K562 (cell line): Measurements from ENCODE around the gene LGR6. TPM values are rescaled to one million over a fixed set of nuclear protein-coding genes. Genes with fewer than 3 reads are reported as not detected.

ENCODE experiments used
- CHAMP1 ChIP-seq: fragments of 450-650 bp; IDR thresholded peaks from 2 replicates; pipeline ENCODE4 v1.6.1; 2016; ENCODE audit warnings: mild to moderate bottlenecking
- CREB1 ChIP-seq, 2 experiments: sonication (generic) in 1 of 2; formaldehyde crosslinking in 1 of 2; IDR thresholded peaks; 2 replicates each; pipeline versions ENCODE4 v1.6.1 to v1.8.0; 2012 to 2022; ENCODE audit warnings: inconsistent platforms in 1 of 2, mild to moderate bottlenecking in 1 of 2, missing genetic modification reagents in 1 of 2, moderate library complexity in 1 of 2
- DPF2 ChIP-seq: fragments of 450-650 bp; IDR thresholded peaks from 2 replicates; pipeline ENCODE4 v1.6.1; 2016
- EGR1 ChIP-seq: fragments of 450-650 bp; conservative IDR thresholded peaks from 2 replicates; pipeline ENCODE4 v1.6.1; 2017; ENCODE audit warnings: mild to moderate bottlenecking
- ELF4 ChIP-seq: fragments of 450-650 bp; formaldehyde crosslinking; IDR thresholded peaks from 2 replicates; pipeline ENCODE4 v1.4.0; 2022; ENCODE audit warnings: missing genetic modification characterization
- ETS1 ChIP-seq: conservative IDR thresholded peaks from 2 replicates; pipeline ENCODE4 v1.6.1; 2011; ENCODE audit warnings: low read depth, mild to moderate bottlenecking, low read length; ENCODE audit not compliant: control insufficient read depth
- ETV1 ChIP-seq: fragments of 450-650 bp; conservative IDR thresholded peaks from 2 replicates; pipeline ENCODE4 v1.6.1; 2016; ENCODE audit warnings: missing genetic modification characterization, control low read depth, low read depth, missing compliant biosample characterization
- GABPB1 ChIP-seq: sonication (generic); formaldehyde crosslinking; IDR thresholded peaks from 2 replicates; pipeline ENCODE4 v1.8.0; 2022; ENCODE audit warnings: mild to moderate bottlenecking, missing genetic modification reagents
- GATA2 ChIP-seq: sonication (generic); formaldehyde crosslinking; IDR thresholded peaks from 2 replicates; pipeline ENCODE4 v1.4.0; 2020; ENCODE audit warnings: mild to moderate bottlenecking, missing genetic modification reagents
- HDAC3 ChIP-seq: fragments of 450-650 bp; IDR thresholded peaks from 2 replicates; pipeline ENCODE4 v1.6.1; 2018; ENCODE audit warnings: borderline replicate concordance, mild to moderate bottlenecking, moderate library complexity; ENCODE audit not compliant: partially characterized antibody
- KAT7 ChIP-seq: sonication (generic); formaldehyde crosslinking; IDR thresholded peaks from 2 replicates; pipeline ENCODE4 v1.8.0; 2022; ENCODE audit warnings: missing genetic modification reagents, mild to moderate bottlenecking, borderline replicate concordance
- KDM4B ChIP-seq, 2 experiments: fragments of 450-650 bp in 1 of 2; sonication (generic) in 1 of 2; IDR thresholded peaks; 2 replicates each; pipeline ENCODE4 v1.6.1; 2016 to 2017; ENCODE audit warnings: borderline replicate concordance in 2 of 2, antibody characterized with exemption in 1 of 2, low read depth in 1 of 2, mild to moderate bottlenecking in 1 of 2
- MBD2 ChIP-seq: sonication (generic); IDR thresholded peaks from 2 replicates; pipeline ENCODE4 v1.6.1; 2016; ENCODE audit warnings: low read depth, borderline replicate concordance
- NCOR1 ChIP-seq: fragments of 450-650 bp; IDR thresholded peaks from 2 replicates; pipeline ENCODE4 v1.6.1; 2016; ENCODE audit warnings: mild to moderate bottlenecking, moderate library complexity
- RAD51 ChIP-seq: fragments of 450-650 bp; IDR thresholded peaks from 2 replicates; pipeline ENCODE4 v1.7.1; 2016; ENCODE audit warnings: low read depth, mild to moderate bottlenecking, borderline replicate concordance
- SMARCA4 ChIP-seq: fragments of 450-650 bp; IDR thresholded peaks from 2 replicates; pipeline ENCODE4 v1.6.1; 2016
- STAT5B ChIP-seq: fragments of 250-450 bp; sonication (Bioruptor Pico); IDR thresholded peaks from 2 replicates; pipeline ENCODE4 v1.8.0; 2021; ENCODE audit warnings: mild to moderate bottlenecking, inconsistent platforms
- ZFX ChIP-seq: sonication (generic); formaldehyde crosslinking; IDR thresholded peaks from 2 replicates; pipeline ENCODE4 v1.8.0; 2022; ENCODE audit warnings: mild to moderate bottlenecking, missing genetic modification reagents, moderate library complexity
- ZKSCAN1 ChIP-seq: fragments of 150-350 bp; IDR thresholded peaks from 2 replicates; pipeline ENCODE4 v1.6.1; 2016; ENCODE audit warnings: low read depth, low read length
- ZNF277 ChIP-seq: fragments of 250-450 bp; sonication (Bioruptor Pico); IDR thresholded peaks from 2 replicates; pipeline ENCODE4 v1.8.0; 2022; ENCODE audit warnings: inconsistent platforms, mild to moderate bottlenecking, moderate library complexity, borderline replicate concordance
- ZNF449 ChIP-seq: fragments of 250-450 bp; sonication (Bioruptor Pico); IDR thresholded peaks from 2 replicates; pipeline ENCODE4 v1.8.0; 2022; ENCODE audit warnings: moderate library complexity, mild to moderate bottlenecking, inconsistent platforms
- ZNF766 ChIP-seq: fragments of 200-800 bp; sonication (Bioruptor generic); conservative IDR thresholded peaks from 2 replicates; pipeline ENCODE4 v1.6.1; 2016; ENCODE audit warnings: missing genetic modification characterization, missing compliant biosample characterization
- polyA plus RNA-seq, 8 experiments: library from polyadenylated mRNA; depleted of rRNA in 4 of 8; stranded (reverse) in 5 of 8; unstranded in 3 of 8; fragments of >200 nt; fragmentation: Nextera tagmentation in 2 of 8; fragmentation: Illumina TruSeq in 1 of 8; extraction: Ambion mirVana in 2 of 8; extraction: Trizol in 1 of 8; gene quantifications; 2 replicates each; pipeline versions ENCODE4 v1.2.1 to v1.2.3, GENCODE V29; 2011 to 2014; ENCODE audit warnings: inconsistent platforms in 1 of 8, missing spikeins in 1 of 8
- total RNA-seq, 7 experiments: library from RNA; depleted of rRNA in 6 of 7; stranded (reverse); fragments of >200 nt in 6 of 7; fragmentation: Illumina TruSeq in 2 of 7; extraction: Trizol in 2 of 7; gene quantifications; 2 replicates each; pipeline versions ENCODE4 v1.2.1 to v1.2.3, GENCODE V29; 2011 to 2021; ENCODE audit warnings: low replicate concordance in 1 of 7

The LGR6 gene
- total and polyA plus RNA-seq, 9 of the 15 experiments (the other 6 are each of a cell fraction or from before 2014, with no cell fraction given) = 0.01 to 0.54 (median 0.17) TPM; not detected in 1

- TF ChIP-seq DPF2 = peak; percentile 67
- TF ChIP-seq CHAMP1 = no peak
- TF ChIP-seq HDAC3 = peak; percentile 68
- TF ChIP-seq ZKSCAN1 = 0 out of 2 replicates have a peak, but pooled peaks have one; percentile 9
- no peak for TF ChIP-seq ZNF766
- TF ChIP-seq RAD51 = no peak
- peak; percentile 69 for TF ChIP-seq NCOR1
- TF ChIP-seq KDM4B (IDR thresholded peaks at IDR 0.05; ENCODE audit: borderline replicate concordance in 2 of 2, low read depth in 1 of 2) = no peak
- TF ChIP-seq CREB1 (IDR thresholded peaks at IDR 0.05) = no peak
- peak; percentile 38; the same call in 1 of the 2 replicates for TF ChIP-seq CREB1 (CRISPR knock-in tag; IDR thresholded peaks at IDR 0.05)
- TF ChIP-seq SMARCA4 = peak; percentile 57; the same call in 1 of the 2 replicates
- no peak for TF ChIP-seq STAT5B
- peak; percentile 64; the same call in 1 of the 2 replicates for TF ChIP-seq GATA2 (CRISPR knock-in tag)
- TF ChIP-seq KAT7 (CRISPR knock-in tag) = no peak
- peak; percentile 34; the same call in 1 of the 2 replicates for TF ChIP-seq ETV1 (tag)
- TF ChIP-seq EGR1 = no peak
- no peak for TF ChIP-seq ZNF449
- TF ChIP-seq ZNF277 (CRISPR knock-in tag) = no peak
- TF ChIP-seq ETS1 = no peak
- no peak for TF ChIP-seq ZFX (CRISPR knock-in tag)
- TF ChIP-seq ELF4 = no peak
- 0 out of 2 replicates have a peak, but pooled peaks have one; percentile 4 for TF ChIP-seq MBD2
- peak; percentile 56; the same call in 1 of the 2 replicates for TF ChIP-seq GABPB1
These were observed 9.8 kb downstream of the LGR6 start (continued) for GRCh38 chr1:202203238-202204039.
